ENCODE results near the gene IGF2BP3.

DNA sequence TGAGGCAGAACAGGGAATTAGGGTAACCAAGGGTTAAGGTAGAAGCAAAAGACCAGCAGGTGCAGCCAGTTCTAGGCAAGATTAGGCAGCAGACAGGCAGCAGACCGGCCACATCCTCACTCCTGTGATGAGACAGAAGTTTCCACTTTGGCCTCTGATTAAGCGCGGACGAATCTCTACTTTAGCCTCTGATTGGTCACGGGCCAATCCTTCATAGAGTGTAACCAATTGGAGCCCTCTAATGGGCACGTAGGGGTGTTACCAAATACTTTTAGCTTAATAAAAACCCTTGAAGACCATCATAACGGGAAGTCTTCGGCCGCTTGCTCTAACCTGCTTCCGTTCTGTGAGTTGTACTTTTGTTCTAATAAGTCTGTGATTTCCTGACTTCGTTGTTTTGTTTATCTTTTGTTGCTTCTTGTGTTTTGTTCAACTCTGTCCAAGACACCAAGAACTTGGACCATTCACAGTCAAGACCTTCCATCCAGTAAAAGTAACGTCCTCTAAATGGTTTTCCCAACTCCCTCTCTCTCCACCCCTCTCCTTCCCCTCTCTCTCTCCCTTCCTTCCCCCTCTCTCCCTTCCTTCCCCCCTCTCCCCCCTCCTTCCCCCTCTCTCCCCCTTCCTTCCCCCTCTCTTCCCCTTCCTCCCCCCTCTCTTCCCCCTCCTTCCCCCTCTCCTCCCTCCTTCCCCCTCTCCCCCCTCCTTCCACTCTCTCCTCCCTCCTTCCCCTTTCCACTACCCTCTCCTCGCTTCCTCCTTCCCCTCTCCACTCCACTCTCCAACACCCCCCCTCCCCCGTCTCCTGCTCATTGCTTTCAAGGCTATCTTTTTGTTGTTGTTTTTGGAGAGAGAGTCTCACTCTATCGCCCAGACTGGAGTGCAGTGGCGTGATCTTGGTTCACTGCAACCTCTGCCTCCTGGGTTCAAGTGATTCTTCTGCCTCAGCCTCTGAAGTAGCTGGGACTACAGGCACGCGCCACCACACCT lies 184.3 kb downstream of the IGF2BP3 start:
- TF ChIP-seq CTCF (conservative IDR thresholded peaks at IDR 0.05 in 1 of 2, IDR thresholded peaks at IDR 0.05 in 1 of 2; ENCODE audit: low read depth in 1 of 2, low read length in 2 of 2) (no peak), EZH2 (IDR thresholded peaks at IDR 0.05; ENCODE audit: low read length, missing control alignments) (no peak)
